OCI-LY1 (cell line): Measurements from ENCODE around the gene CEP164.

Experiments
- H2AFZ ChIP-seq: fragments of 200-600 bp; sonication (generic), shearing (Covaris generic); 2 replicates; pipeline ENCODE4 v1.6.0; 2014; ENCODE audit warnings: antibody characterized with exemption, mild to moderate bottlenecking, low read length
- H3F3A ChIP-seq: fragments of 200-600 bp; sonication (generic), shearing (Covaris generic); 2 replicates; pipeline ENCODE4 v1.6.0; 2014; ENCODE audit warnings: mild to moderate bottlenecking, antibody characterized with exemption, low read length, moderate library complexity; ENCODE audit not compliant: insufficient read depth
- H3K27ac ChIP-seq: fragments of 200-600 bp; sonication (generic); 2 replicates; pipeline ENCODE4 v1.5.1; 2014; ENCODE audit warnings: low read length, mixed run types, mild to moderate bottlenecking, low read depth; ENCODE audit not compliant: poor library complexity, severe bottlenecking
- H3K27me3 ChIP-seq: fragments of 200-600 bp; sonication (generic); 2 replicates; pipeline ENCODE4 v1.6.0; 2014; ENCODE audit warnings: antibody characterized with exemption, mild to moderate bottlenecking, low read length, moderate library complexity; ENCODE audit not compliant: insufficient read depth
- H3K36me3 ChIP-seq: fragments of 200-600 bp; sonication (generic); 2 replicates; pipeline ENCODE4 v1.6.1; 2014; ENCODE audit warnings: mild to moderate bottlenecking, antibody characterized with exemption, low read length, moderate library complexity, mixed read lengths; ENCODE audit not compliant: insufficient read depth
- H3K4me1 ChIP-seq: fragments of 200-600 bp; sonication (generic); 2 replicates; pipeline ENCODE4 v1.5.1; 2014; ENCODE audit warnings: mild to moderate bottlenecking, low read length, moderate library complexity; ENCODE audit not compliant: insufficient read depth, severe bottlenecking
- H3K4me2 ChIP-seq: fragments of 200-600 bp; sonication (generic), shearing (Covaris generic); 2 replicates; pipeline ENCODE4 v1.6.1; 2014; ENCODE audit warnings: low read length
- H3K4me3 ChIP-seq: fragments of 200-600 bp; sonication (generic); 2 replicates; pipeline ENCODE4 v1.5.1; 2014; ENCODE audit warnings: low read length, low read depth, mild to moderate bottlenecking, mixed read lengths; ENCODE audit not compliant: poor library complexity, severe bottlenecking
- H3K79me2 ChIP-seq: fragments of 200-600 bp; shearing (Covaris generic); 2 replicates; pipeline ENCODE4 v1.6.1; 2016; ENCODE audit warnings: mixed run types, low read length, mixed read lengths; ENCODE audit not compliant: insufficient read depth
- H3K9ac ChIP-seq: fragments of 200-600 bp; sonication (generic), shearing (Covaris generic); 2 replicates; pipeline ENCODE4 v1.6.1; 2014; ENCODE audit warnings: mild to moderate bottlenecking, low read length, mixed read lengths
- H3K9me2 ChIP-seq: fragments of 200-600 bp; sonication (generic), shearing (Covaris generic); 2 replicates; pipeline ENCODE4 v1.6.1; 2014; ENCODE audit warnings: low read depth, mild to moderate bottlenecking, low read length, mixed read lengths
- H3K9me3 ChIP-seq: fragments of 200-600 bp; shearing (Covaris generic); 2 replicates; pipeline ENCODE4 v1.6.1; 2014; ENCODE audit warnings: low read length, mixed read lengths
- H4K20me1 ChIP-seq: fragments of 200-600 bp; sonication (generic), shearing (Covaris generic); 2 replicates; pipeline ENCODE4 v1.6.0; 2016; ENCODE audit warnings: mild to moderate bottlenecking, low read length; ENCODE audit not compliant: insufficient read depth
- CTCF ChIP-seq: fragments of 200-600 bp; sonication (generic), shearing (Covaris generic); IDR thresholded peaks from 2 replicates; pipeline ENCODE4 v1.5.1; 2017; ENCODE audit warnings: mild to moderate bottlenecking, antibody characterized with exemption, low read length, moderate library complexity, mixed read lengths
- EZH2 ChIP-seq: fragments of 200-600 bp; sonication (generic), shearing (Covaris generic); IDR thresholded peaks from 2 replicates; pipeline ENCODE4 v1.8.0; 2017; ENCODE audit warnings: borderline replicate concordance, mixed run types, mild to moderate bottlenecking, antibody characterized with exemption, low read length, moderate library complexity, mixed read lengths

Gene CEP164

GRCh38 chr11:117410238-117410637 lies 82.6 kb downstream of the CEP164 start:
- H3K4me1 ChIP-seq: no peaks in the 10 kb centered on the region
- H3K9me3 ChIP-seq: no peaks in the 10 kb centered on the region
- H3K79me2 ChIP-seq: no peaks in the 10 kb centered on the region
- H3K27me3 ChIP-seq: no peaks in the 10 kb centered on the region
- H2AFZ ChIP-seq: no peak overlapping the region
- no peak overlapping the region for H3K4me3 ChIP-seq
- H3K27ac ChIP-seq: no peak overlapping the region
- H3K4me2 ChIP-seq: no peak overlapping the region
- H3K9me2 ChIP-seq: no peaks in the 10 kb centered on the region
- no peaks in the 10 kb centered on the region for H3F3A ChIP-seq
- H4K20me1 ChIP-seq: no peaks in the 10 kb centered on the region
- no peaks in the 10 kb centered on the region for H3K36me3 ChIP-seq
- TF ChIP-seq EZH2 (no peak), CTCF (no peak)
- no peak overlapping the region for H3K9ac ChIP-seq

- H3K9ac ChIP-seq: no peak overlapping the region
- no peaks in the 10 kb centered on the region for H3F3A ChIP-seq
- no peaks in the 10 kb centered on the region for H3K4me1 ChIP-seq
- H3K4me2 ChIP-seq: no peak overlapping the region
- H3K79me2 ChIP-seq: no peaks in the 10 kb centered on the region
- H3K9me2 ChIP-seq: no peaks in the 10 kb centered on the region
- H3K27me3 ChIP-seq: no peaks in the 10 kb centered on the region
- TF ChIP-seq EZH2 (no peak), CTCF (no peak)
- no peak overlapping the region for H2AFZ ChIP-seq
- H4K20me1 ChIP-seq: no peaks in the 10 kb centered on the region
- no peaks in the 10 kb centered on the region for H3K36me3 ChIP-seq
- no peak overlapping the region for H3K27ac ChIP-seq
- no peaks in the 10 kb centered on the region for H3K9me3 ChIP-seq
- no peak overlapping the region for H3K4me3 ChIP-seq
Measured at GRCh38 chr11:117410861-117411710, 83.4 kb downstream of the CEP164 start.

- H3F3A ChIP-seq: no peaks in the 10 kb centered on the region
- H3K36me3 ChIP-seq: no peaks in the 10 kb centered on the region
- no peak overlapping the region for H3K4me2 ChIP-seq
- H4K20me1 ChIP-seq: no peaks in the 10 kb centered on the region
- no peak overlapping the region for H3K27ac ChIP-seq
- H2AFZ ChIP-seq: no peak overlapping the region
- no peaks in the 10 kb centered on the region for H3K9me3 ChIP-seq
- H3K9ac ChIP-seq: no peak overlapping the region
- TF ChIP-seq CTCF (no peak), EZH2 (no peak)
- no peak overlapping the region for H3K4me3 ChIP-seq
- no peaks in the 10 kb centered on the region for H3K4me1 ChIP-seq
- no peaks in the 10 kb centered on the region for H3K9me2 ChIP-seq
- H3K79me2 ChIP-seq: no peaks in the 10 kb centered on the region
- H3K27me3 ChIP-seq: no peaks in the 10 kb centered on the region
Measured at GRCh38 chr11:117411736-117412135, 84.1 kb downstream of the CEP164 start.
